GM23338 (cell line): ENCODE results near the gene ADGRG7. TPM values are rescaled to one million over a fixed set of nuclear protein-coding genes. Genes with fewer than 3 reads are reported as not detected.

ENCODE experiments used
- ATAC-seq: fragments of 200-7000 bp; cut with Tn5 transposase; 3 replicates; pipeline ENCODE4 v1.9.1; 2020
- DNase-seq: peaks from one replicate; pipeline ENCODE4 v3.0.0-alpha.2; 2015; ENCODE audit warnings: low spot score
- H2AFZ ChIP-seq: fragments of 200-600 bp; sonication (generic); 2 replicates; pipeline ENCODE4 v1.8.0; 2016; ENCODE audit warnings: antibody characterized with exemption, mild to moderate bottlenecking, moderate library complexity
- H3F3A ChIP-seq: fragments of 200-600 bp; sonication (generic); replicated peaks from 2 replicates; pipeline ENCODE4 v1.8.0; 2017; ENCODE audit warnings: antibody characterized with exemption, mixed run types, low read depth
- H3K27ac ChIP-seq: fragments of 200-600 bp; sonication (generic); 2 replicates; pipeline ENCODE4 v1.6.1; 2016; ENCODE audit warnings: low read depth
- H3K27me3 ChIP-seq: fragments of 200-600 bp; sonication (generic); 2 replicates; pipeline ENCODE4 v1.8.0; 2016; ENCODE audit warnings: mild to moderate bottlenecking, mixed run types, moderate library complexity; ENCODE audit not compliant: insufficient read depth
- H3K36me3 ChIP-seq: fragments of 200-600 bp; sonication (generic); 2 replicates; pipeline ENCODE4 v1.8.0; 2016; ENCODE audit warnings: mild to moderate bottlenecking; ENCODE audit not compliant: insufficient read depth
- H3K4me1 ChIP-seq: fragments of 200-600 bp; sonication (generic); 2 replicates; pipeline ENCODE4 v1.8.0; 2016; ENCODE audit warnings: mild to moderate bottlenecking, moderate library complexity; ENCODE audit not compliant: insufficient read depth
- H3K4me2 ChIP-seq: fragments of 200-600 bp; sonication (generic); 2 replicates; pipeline ENCODE4 v1.7.1; 2017; ENCODE audit warnings: mixed run types
- H3K4me3 ChIP-seq: fragments of 200-600 bp; sonication (generic); 2 replicates; pipeline ENCODE4 v1.6.1; 2016; ENCODE audit warnings: mixed run types
- H3K79me2 ChIP-seq: fragments of 200-600 bp; sonication (generic); replicated peaks from 2 replicates; pipeline ENCODE4 v1.8.0; 2017; ENCODE audit warnings: mild to moderate bottlenecking; ENCODE audit not compliant: insufficient read depth
- H3K9me2 ChIP-seq: fragments of 200-600 bp; sonication (generic); 2 replicates; pipeline ENCODE4 v1.8.0; 2017; ENCODE audit not compliant: insufficient read depth
- H4K20me1 ChIP-seq: fragments of 200-600 bp; sonication (generic); replicated peaks from 2 replicates; pipeline ENCODE4 v1.8.0; 2017; ENCODE audit warnings: mild to moderate bottlenecking; ENCODE audit not compliant: insufficient read depth
- H3K27ac Mint-ChIP-seq: 2 replicates; pipeline ENCODE4 v1.8.0; 2020; ENCODE audit warnings: inconsistent platforms, mild to moderate bottlenecking, moderate library complexity, mixed read lengths
- H3K27me3 Mint-ChIP-seq: 3 replicates; pipeline ENCODE4 v1.8.0; 2022; ENCODE audit warnings: low read depth, mild to moderate bottlenecking, moderate library complexity, mixed read lengths, inconsistent platforms; ENCODE audit not compliant: insufficient read depth, poor library complexity
- H3K36me3 Mint-ChIP-seq: 3 replicates; pipeline ENCODE4 v1.8.0; 2021; ENCODE audit warnings: low read depth, mild to moderate bottlenecking, inconsistent platforms, moderate library complexity, mixed read lengths
- H3K4me1 Mint-ChIP-seq: 3 replicates; pipeline ENCODE4 v1.8.0; 2020; ENCODE audit warnings: mild to moderate bottlenecking, inconsistent platforms, mixed read lengths
- H3K4me3 Mint-ChIP-seq: 3 replicates; pipeline ENCODE4 v1.8.0; 2021; ENCODE audit warnings: moderate library complexity, mild to moderate bottlenecking, inconsistent platforms, mixed read lengths
- H3K9me3 Mint-ChIP-seq: 3 replicates; pipeline ENCODE4 v1.8.0; 2020; ENCODE audit warnings: moderate library complexity, mild to moderate bottlenecking, inconsistent platforms, mixed read lengths
- CREB1 ChIP-seq: fragments of 250-450 bp; sonication (Bioruptor Pico); IDR thresholded peaks from 2 replicates; pipeline ENCODE4 v1.5.0; 2020; ENCODE audit warnings: low read depth, mild to moderate bottlenecking, moderate library complexity
- EZH2 ChIP-seq: fragments of 200-600 bp; sonication (generic); IDR thresholded peaks from one replicate; pipeline ENCODE4 v1.8.0; 2017; ENCODE audit warnings: antibody characterized with exemption, mild to moderate bottlenecking, low read depth; ENCODE audit not compliant: unreplicated experiment
- EZH2phosphoT487 ChIP-seq: fragments of 200-600 bp; sonication (generic); IDR thresholded peaks from one replicate; pipeline ENCODE4 v1.8.1; 2018; ENCODE audit warnings: antibody characterized with exemption; ENCODE audit not compliant: unreplicated experiment
- JUNB ChIP-seq: IDR thresholded peaks from one replicate; pipeline ENCODE4 v1.6.1; 2016; ENCODE audit warnings: antibody characterized with exemption; ENCODE audit not compliant: unreplicated experiment
- STAT1 ChIP-seq: IDR thresholded peaks from one replicate; pipeline ENCODE4 v1.6.1; 2016; ENCODE audit warnings: antibody characterized with exemption; ENCODE audit not compliant: unreplicated experiment
- polyA plus RNA-seq: library from polyadenylated mRNA; unstranded; fragments of >200 nt; fragmentation: Nextera tagmentation; extraction: Ambion mirVana; gene quantifications from 2 replicates; pipeline ENCODE4 v1.2.1, GENCODE V29; 2016
- total RNA-seq: library from RNA; depleted of rRNA; stranded (reverse); fragments of >200 nt; shearing (Covaris generic); gene quantifications from 2 replicates; pipeline ENCODE4 v1.2.3, GENCODE V29; 2014
- TF ChIP-seq, protein P1 (sequence below): IDR thresholded peaks from 2 replicates; pipeline ENCODE4 v1.6.1; 2016; ENCODE audit warnings: antibody characterized with exemption
- TF ChIP-seq, protein P2 (sequence below): IDR thresholded peaks from one replicate; pipeline ENCODE4 v1.6.1; 2018; ENCODE audit warnings: antibody characterized with exemption; ENCODE audit not compliant: unreplicated experiment
- TF ChIP-seq, protein P3 (sequence below): fragments of 250-450 bp; sonication (Bioruptor Pico); IDR thresholded peaks from 2 replicates; pipeline ENCODE4 v1.5.0; 2020; ENCODE audit warnings: mild to moderate bottlenecking, moderate library complexity

Gene ADGRG7
- total and polyA plus RNA-seq, 2 experiments from 2014 or later, result not detected

DNA sequence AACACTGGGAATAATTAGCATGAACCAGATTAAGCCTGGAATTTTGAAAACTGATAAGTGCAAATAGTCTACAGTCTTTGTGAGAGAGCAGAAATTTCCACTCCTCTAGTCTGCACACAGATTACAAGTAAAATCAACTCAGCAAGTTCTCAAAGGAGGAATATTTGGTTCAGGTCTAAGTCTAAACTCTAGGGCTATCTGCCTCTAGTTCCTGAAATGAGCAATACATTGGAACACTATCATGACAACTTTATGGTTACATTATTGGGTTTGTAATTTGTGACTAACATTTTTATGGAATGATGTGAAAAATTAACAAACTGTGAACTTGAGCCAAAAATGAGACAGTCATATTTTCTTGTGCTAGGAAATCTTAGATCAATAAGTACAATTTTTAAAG is 30.8 kb upstream of the ADGRG7 start:
- Mint-ChIP-seq H3K27ac (no peak overlapping the region), H3K27me3 (peaks cover 3% of the 10 kb centered on the region), H3K36me3 (no peaks in the 10 kb centered on the region), H3K9me3 (no peaks in the 10 kb centered on the region), H3K4me1 (peaks cover 14% of the 10 kb centered on the region), H3K4me3 (no peak overlapping the region)
- Histone ChIP-seq H3K36me3 (no peaks in the 10 kb centered on the region), H3K4me2 (no peak overlapping the region), H2AFZ (no peak overlapping the region), H3K79me2 (no peaks in the 10 kb centered on the region), H3K27me3 (no peaks in the 10 kb centered on the region), H4K20me1 (no peaks in the 10 kb centered on the region), H3K4me3 (no peak overlapping the region), H3K4me1 (0 out of 2 replicates have a peak, but pooled peaks cover 7% of the 10 kb centered on the region), H3K27ac (no peak overlapping the region), H3K9me2 (peaks cover 4% of the 10 kb centered on the region; the same call in 1 of the 2 replicates), H3F3A (no peaks in the 10 kb centered on the region)
- TF ChIP-seq, protein P1, sequence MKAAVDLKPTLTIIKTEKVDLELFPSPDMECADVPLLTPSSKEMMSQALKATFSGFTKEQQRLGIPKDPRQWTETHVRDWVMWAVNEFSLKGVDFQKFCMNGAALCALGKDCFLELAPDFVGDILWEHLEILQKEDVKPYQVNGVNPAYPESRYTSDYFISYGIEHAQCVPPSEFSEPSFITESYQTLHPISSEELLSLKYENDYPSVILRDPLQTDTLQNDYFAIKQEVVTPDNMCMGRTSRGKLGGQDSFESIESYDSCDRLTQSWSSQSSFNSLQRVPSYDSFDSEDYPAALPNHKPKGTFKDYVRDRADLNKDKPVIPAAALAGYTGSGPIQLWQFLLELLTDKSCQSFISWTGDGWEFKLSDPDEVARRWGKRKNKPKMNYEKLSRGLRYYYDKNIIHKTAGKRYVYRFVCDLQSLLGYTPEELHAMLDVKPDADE, result no peak
- TF ChIP-seq EZH2phosphoT487 (no peak), EZH2 (no peak), JUNB (no peak), CREB1 (CRISPR knock-in tag) (no peak), STAT1 (no peak)
- TF ChIP-seq, protein P2, sequence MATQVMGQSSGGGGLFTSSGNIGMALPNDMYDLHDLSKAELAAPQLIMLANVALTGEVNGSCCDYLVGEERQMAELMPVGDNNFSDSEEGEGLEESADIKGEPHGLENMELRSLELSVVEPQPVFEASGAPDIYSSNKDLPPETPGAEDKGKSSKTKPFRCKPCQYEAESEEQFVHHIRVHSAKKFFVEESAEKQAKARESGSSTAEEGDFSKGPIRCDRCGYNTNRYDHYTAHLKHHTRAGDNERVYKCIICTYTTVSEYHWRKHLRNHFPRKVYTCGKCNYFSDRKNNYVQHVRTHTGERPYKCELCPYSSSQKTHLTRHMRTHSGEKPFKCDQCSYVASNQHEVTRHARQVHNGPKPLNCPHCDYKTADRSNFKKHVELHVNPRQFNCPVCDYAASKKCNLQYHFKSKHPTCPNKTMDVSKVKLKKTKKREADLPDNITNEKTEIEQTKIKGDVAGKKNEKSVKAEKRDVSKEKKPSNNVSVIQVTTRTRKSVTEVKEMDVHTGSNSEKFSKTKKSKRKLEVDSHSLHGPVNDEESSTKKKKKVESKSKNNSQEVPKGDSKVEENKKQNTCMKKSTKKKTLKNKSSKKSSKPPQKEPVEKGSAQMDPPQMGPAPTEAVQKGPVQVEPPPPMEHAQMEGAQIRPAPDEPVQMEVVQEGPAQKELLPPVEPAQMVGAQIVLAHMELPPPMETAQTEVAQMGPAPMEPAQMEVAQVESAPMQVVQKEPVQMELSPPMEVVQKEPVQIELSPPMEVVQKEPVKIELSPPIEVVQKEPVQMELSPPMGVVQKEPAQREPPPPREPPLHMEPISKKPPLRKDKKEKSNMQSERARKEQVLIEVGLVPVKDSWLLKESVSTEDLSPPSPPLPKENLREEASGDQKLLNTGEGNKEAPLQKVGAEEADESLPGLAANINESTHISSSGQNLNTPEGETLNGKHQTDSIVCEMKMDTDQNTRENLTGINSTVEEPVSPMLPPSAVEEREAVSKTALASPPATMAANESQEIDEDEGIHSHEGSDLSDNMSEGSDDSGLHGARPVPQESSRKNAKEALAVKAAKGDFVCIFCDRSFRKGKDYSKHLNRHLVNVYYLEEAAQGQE, result no peak
- TF ChIP-seq, protein P3, sequence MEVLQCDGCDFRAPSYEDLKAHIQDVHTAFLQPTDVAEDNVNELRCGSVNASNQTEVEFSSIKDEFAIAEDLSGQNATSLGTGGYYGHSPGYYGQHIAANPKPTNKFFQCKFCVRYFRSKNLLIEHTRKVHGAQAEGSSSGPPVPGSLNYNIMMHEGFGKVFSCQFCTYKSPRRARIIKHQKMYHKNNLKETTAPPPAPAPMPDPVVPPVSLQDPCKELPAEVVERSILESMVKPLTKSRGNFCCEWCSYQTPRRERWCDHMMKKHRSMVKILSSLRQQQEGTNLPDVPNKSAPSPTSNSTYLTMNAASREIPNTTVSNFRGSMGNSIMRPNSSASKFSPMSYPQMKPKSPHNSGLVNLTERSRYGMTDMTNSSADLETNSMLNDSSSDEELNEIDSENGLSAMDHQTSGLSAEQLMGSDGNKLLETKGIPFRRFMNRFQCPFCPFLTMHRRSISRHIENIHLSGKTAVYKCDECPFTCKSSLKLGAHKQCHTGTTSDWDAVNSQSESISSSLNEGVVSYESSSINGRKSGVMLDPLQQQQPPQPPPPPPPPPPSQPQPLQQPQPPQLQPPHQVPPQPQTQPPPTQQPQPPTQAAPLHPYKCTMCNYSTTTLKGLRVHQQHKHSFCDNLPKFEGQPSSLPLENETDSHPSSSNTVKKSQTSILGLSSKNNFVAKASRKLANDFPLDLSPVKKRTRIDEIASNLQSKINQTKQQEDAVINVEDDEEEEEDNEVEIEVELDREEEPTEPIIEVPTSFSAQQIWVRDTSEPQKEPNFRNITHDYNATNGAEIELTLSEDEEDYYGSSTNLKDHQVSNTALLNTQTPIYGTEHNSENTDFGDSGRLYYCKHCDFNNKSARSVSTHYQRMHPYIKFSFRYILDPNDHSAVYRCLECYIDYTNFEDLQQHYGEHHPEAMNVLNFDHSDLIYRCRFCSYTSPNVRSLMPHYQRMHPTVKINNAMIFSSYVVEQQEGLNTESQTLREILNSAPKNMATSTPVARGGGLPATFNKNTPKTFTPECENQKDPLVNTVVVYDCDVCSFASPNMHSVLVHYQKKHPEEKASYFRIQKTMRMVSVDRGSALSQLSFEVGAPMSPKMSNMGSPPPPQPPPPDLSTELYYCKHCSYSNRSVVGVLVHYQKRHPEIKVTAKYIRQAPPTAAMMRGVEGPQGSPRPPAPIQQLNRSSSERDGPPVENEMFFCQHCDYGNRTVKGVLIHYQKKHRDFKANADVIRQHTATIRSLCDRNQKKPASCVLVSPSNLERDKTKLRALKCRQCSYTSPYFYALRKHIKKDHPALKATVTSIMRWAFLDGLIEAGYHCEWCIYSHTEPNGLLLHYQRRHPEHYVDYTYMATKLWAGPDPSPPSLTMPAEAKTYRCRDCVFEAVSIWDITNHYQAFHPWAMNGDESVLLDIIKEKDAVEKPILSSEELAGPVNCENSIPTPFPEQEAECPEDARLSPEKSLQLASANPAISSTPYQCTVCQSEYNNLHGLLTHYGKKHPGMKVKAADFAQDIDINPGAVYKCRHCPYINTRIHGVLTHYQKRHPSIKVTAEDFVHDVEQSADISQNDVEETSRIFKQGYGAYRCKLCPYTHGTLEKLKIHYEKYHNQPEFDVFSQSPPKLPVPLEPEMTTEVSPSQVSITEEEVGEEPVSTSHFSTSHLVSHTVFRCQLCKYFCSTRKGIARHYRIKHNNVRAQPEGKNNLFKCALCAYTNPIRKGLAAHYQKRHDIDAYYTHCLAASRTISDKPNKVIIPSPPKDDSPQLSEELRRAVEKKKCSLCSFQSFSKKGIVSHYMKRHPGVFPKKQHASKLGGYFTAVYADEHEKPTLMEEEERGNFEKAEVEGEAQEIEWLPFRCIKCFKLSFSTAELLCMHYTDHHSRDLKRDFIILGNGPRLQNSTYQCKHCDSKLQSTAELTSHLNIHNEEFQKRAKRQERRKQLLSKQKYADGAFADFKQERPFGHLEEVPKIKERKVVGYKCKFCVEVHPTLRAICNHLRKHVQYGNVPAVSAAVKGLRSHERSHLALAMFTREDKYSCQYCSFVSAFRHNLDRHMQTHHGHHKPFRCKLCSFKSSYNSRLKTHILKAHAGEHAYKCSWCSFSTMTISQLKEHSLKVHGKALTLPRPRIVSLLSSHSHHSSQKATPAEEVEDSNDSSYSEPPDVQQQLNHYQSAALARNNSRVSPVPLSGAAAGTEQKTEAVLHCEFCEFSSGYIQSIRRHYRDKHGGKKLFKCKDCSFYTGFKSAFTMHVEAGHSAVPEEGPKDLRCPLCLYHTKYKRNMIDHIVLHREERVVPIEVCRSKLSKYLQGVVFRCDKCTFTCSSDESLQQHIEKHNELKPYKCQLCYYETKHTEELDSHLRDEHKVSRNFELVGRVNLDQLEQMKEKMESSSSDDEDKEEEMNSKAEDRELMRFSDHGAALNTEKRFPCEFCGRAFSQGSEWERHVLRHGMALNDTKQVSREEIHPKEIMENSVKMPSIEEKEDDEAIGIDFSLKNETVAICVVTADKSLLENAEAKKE, result no peak
- ATAC-seq, result no peak
- no peak for DNase-seq
